ENCODE data around the gene TMEM165.
"Not testable (repeated sequence)": the region's sequence is repeated elsewhere in the genome, so short reads cannot be mapped to it uniquely, and the experiment has no call there.

DNA sequence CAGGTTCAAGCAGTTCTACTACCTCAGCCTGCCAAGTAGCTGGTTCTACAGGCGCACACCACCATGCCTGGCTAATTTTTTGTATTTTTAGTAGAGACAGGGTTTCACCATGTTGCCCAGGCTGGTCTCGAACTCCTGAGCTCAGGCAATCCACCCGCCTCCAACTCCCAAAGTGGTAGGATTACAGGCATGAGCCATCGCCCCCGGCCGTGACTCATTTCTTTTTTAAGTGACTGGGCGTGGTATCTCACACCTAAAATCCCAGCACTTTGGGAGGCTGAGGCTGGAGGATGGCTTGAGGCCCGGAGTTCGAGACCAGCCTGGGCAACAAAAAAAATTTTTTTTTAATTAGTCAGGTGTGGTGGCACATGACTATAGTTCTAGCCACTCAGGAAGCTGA is 32.8 kb upstream of the TMEM165 start:
- TF ChIP-seq POLR2AphosphoS5 (IDR thresholded peaks at IDR 0.05): not testable (repeated sequence)
- TF ChIP-seq, protein P1, sequence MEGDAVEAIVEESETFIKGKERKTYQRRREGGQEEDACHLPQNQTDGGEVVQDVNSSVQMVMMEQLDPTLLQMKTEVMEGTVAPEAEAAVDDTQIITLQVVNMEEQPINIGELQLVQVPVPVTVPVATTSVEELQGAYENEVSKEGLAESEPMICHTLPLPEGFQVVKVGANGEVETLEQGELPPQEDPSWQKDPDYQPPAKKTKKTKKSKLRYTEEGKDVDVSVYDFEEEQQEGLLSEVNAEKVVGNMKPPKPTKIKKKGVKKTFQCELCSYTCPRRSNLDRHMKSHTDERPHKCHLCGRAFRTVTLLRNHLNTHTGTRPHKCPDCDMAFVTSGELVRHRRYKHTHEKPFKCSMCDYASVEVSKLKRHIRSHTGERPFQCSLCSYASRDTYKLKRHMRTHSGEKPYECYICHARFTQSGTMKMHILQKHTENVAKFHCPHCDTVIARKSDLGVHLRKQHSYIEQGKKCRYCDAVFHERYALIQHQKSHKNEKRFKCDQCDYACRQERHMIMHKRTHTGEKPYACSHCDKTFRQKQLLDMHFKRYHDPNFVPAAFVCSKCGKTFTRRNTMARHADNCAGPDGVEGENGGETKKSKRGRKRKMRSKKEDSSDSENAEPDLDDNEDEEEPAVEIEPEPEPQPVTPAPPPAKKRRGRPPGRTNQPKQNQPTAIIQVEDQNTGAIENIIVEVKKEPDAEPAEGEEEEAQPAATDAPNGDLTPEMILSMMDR (IDR thresholded peaks at IDR 0.05 in 8 of 11, conservative IDR thresholded peaks at IDR 0.05 in 3 of 11): not testable (repeated sequence)

Data from spleen (tissue), 7 donors.